DMS53 treated with DMSO at 0.1 percent for 48 hours (cell line): ENCODE results near the gene CDH24.

Experiments used
- DNase-seq: peaks from one replicate; lab custom pipeline; 2025; ENCODE audit not compliant: unreplicated experiment; lab: John Stamatoyannopoulos, UW

CDH24 gene

DNA sequence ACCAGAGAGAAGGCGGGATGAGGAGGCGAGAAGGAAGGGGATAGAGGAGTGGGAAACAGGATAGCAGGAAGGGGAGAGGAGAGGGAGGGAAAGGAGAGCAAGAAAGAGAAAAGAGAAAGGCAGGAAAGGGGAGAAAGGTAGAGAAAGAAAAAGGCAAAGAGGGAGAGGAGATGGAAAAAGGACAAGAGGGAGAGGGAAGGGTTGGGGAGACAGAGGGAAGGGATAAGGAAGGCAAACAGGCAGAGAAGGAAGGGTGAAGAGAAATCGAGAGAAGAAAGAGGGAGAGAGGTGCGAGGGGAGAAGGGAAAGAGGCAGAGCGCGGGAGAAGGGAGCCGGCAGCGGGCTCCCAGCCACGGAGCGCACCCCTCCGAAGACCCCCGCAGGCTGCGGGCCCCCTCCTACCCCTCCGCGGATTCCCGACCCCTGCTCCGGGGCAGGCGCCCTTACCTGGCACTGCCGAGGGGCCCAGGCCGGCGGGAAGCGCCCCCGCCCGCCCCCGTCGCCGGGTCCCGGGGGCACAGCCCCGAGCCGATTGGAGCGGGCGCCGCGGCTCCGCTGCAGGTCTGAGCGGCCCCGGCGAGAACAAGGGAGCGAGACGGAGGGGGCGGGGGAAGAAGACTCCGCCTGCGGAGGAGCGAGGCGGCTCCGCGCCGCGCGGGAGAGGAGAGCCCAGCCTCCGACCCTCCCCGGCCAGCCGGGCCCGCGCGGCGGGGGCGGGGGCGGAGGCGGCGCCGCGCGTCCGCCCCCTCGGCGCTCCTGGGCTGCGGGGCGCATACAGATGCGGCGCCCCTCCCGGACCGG lies at the start of gene CDH24:
Gene CDH24, minus strand, starts transcription at position 565 of the 801 bp plus-strand sequence. CDS start 1,787 bp downstream, outside the sequence.
- DNase-seq, result no peak

- DNase-seq, result no peak
Observed at GRCh38 chr14:23106747-23107045, 49.4 kb upstream of the CDH24 start.

GRCh38 chr14:23105348-23105824 lies 48.1 kb upstream of the CDH24 start:
- no peak for DNase-seq

DNA sequence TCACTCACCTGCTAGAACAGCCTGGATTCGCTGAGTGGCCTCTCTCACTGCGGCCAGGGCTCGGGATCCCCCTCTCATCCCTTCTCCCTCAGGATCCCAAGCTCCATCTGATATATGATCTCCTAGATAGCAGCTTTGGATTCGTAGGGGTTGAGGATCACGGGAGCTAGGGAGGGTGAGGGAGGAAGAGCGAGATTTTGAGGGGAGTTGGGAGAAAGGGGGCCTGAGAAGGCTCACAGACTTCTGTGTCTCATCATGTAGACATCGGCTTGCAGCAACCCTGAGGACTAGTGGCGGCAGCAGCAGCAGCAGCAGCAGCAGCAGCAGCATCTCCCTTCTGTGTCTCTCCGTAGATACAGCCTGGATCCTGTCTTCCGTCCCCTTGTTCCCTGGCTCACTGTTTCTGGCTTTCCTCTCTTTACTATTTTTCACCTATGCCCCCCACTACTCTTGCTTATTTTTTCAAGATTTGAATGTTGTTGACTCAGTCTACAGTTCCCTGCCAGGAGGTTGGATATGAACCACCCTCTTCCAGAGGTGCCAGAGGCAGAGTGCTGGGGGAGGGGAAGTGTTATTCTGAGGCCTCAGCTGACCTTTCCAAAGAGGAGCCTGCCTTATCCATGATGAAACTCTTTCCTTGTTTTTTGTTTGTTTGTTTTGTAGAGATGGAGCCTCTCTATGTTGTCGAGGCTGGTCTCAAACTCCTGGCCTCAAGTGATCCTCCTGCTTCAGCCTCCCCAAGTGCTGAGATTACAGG lies 47.4 kb upstream of the CDH24 start, which contains the start of gene CIROP:
Gene CIROP, minus strand, starts transcription at position 399 of the 757 bp plus-strand sequence. Its CDS starts 69 bp downstream, at position 330.
- DNase-seq, result no peak

GRCh38 chr14:23104070-23104590 lies 46.8 kb upstream of the CDH24 start:
- no peak for DNase-seq

- DNase-seq, result no peak
Observed at GRCh38 chr14:23103581-23103980, 46.3 kb upstream of the CDH24 start.

DNA sequence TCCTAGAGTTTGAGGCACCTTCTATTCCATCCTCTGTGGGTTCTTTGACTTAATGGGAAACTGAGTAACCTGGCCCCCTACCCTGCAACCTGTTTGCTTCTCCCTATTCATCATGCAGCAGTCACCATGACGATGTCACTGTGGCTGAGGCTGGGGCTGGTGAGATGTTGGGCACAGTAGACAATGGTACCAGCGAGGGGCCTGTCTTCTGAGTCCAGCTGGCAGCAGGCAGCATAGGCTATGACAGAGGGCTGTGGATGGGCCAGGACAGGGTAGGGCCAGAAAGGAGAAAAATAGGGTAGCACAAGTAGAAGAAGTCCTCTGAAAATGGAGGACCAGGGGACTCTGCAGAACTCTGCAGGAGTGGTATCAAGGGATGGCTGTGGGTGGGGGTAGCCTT lies 45.5 kb upstream of the CDH24 start:
- no peak for DNase-seq

GRCh38 chr14:23101986-23102625 lies 44.8 kb upstream of the CDH24 start:
- no peak for DNase-seq

DNA sequence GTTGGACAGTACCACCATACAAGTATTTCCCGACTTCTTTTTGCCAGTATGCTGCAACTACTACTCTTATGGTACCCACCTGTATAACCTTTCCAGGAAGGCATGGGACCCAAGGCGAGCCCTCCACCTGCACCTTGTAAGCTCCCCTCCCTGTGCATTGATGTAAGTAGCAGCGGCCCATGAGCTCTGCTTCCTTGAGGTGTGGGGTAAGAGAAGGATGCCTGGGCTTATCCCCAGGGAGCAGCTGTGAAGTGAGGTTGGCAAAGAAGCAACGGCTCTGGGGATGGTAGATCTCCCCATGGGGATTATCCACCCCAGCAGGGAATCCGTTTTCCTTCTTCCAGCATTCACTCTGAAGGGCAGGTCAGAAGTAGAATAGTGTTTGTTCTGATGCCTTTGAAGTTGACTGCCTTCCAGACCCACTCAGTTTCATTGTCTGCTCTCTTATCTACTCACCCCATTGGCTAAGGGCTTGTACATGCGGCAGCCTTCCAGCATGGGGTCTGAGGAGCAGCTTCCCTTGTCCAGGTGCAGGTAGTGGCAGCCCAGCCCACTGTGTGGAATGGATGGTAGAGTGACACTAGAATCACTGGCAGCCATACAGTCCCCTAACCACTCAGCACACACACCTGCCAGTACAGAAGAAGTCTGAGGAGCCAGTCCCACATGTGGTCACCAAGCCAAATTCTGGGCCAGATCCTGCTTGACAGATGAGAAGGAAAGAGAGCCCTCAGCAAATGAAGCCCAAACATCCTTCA lies 44.1 kb upstream of the CDH24 start:
- DNase-seq, result no peak

GRCh38 chr14:23099212-23099861 lies 42.0 kb upstream of the CDH24 start:
- no peak for DNase-seq

DNA sequence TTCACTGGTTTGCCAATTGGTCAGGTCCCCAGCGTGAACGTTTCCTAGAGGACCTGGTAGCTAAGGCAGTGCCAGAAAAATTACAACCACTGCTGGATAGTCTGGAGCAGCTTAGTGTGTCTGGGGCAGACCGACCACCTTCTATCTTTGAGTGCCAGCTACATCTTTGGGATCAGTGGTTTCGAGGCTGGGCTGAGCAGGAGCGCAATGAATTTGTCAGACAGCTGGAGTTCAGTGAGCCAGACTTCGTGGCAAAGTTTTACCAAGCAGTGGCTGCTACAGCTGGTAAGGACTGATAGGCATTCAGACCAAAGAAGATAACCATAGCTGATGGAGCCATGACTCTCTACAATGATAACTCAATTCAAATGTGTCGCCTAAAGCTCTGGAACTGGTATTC lies 40.5 kb upstream of the CDH24 start:
- no peak for DNase-seq

- DNase-seq, result no peak
Observed at GRCh38 chr14:23095196-23096108, 38.1 kb upstream of the CDH24 start, which contains the start of gene C14orf119. Gene C14orf119 (plus strand): TSS chr14:23095505. CDS start chr14:23097659, 2,154 bp downstream.

- DNase-seq, result no peak
Observed at GRCh38 chr14:23094666-23095195, 37.4 kb upstream of the CDH24 start, which contains the start of gene ACIN1. Gene ACIN1 (minus strand): TSS chr14:23095136. CDS start chr14:23095112, 24 bp downstream.

DNA sequence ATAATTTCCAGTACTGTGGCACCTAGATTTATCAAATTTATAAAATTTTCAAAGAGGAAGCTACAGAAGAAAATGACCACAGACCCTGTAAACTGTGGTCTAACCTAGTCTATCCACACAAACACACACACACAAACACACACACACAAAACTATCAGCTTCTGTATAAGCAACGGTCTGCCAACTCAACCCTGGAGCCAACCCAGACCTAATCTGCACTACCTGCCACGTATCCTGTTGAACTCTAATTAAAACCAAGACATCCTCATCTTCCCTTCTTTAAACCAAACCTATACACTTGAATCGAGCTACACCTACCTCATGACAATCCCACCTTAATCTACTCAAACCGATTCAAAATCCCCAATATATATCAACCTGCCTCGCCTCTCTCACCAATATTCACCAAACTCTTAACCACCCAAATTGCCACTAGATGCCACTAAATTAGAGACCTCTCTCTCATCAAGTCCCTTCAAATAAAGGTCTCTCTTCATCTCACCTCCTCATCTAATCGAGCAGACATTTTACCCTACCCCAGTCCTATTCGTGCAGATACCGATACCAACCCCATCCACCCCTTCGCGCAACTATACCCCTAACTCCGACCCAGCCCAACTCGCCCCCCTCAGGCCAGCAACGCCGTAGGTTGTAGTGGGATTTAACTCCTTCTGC lies 36.8 kb upstream of the CDH24 start:
- DNase-seq, result no peak

DNA sequence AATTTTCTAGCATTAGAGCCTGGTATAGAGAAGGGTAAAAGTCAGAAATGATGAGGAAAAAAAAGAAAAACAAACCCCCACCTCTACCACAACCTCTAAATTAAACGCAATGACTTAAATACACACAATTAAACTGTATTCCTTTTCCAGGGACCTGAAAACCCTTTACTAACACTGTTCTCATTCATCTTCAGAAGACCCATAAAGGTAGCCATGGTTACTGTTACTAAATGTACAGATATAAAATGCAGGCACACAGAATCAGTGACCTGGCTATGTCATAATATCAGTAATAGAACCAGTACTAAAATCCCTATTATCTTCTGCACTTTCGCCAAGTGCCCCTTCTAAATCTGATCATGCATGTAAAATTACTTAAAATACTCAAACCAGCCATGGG lies 36.2 kb upstream of the CDH24 start:
- DNase-seq, result no peak

- no peak for DNase-seq
Observed at GRCh38 chr14:23093104-23093503, 35.8 kb upstream of the CDH24 start.

- no peak for DNase-seq
Observed at GRCh38 chr14:23091294-23092225, 34.2 kb upstream of the CDH24 start.
